HL-60 (cell line): ENCODE results near the gene SYK.

ENCODE experiments used
- DNase-seq, 2 experiments: peaks; one replicate each; pipeline ENCODE4 v3.0.0-alpha.2; 2010 to 2020; ENCODE audit warnings: low read depth in 1 of 2, low spot score in 1 of 2
- H3K27ac ChIP-seq: fragments of 250-450 bp; sonication (Bioruptor Pico); replicated peaks from 2 replicates; pipeline ENCODE4 v1.5.1; 2020; ENCODE audit warnings: mild to moderate bottlenecking, moderate library complexity
- H3K27me3 ChIP-seq: fragments of 250-450 bp; sonication (Bioruptor Pico); 2 replicates; pipeline ENCODE4 v1.5.1; 2021; ENCODE audit warnings: mild to moderate bottlenecking, moderate library complexity; ENCODE audit not compliant: insufficient read depth, poor library complexity, severe bottlenecking
- H3K4me3 ChIP-seq: replicated peaks from 2 replicates; pipeline ENCODE4 v1.5.1; 2011; ENCODE audit warnings: mild to moderate bottlenecking, control low read depth, low read length; ENCODE audit not compliant: insufficient read depth
- GABPA ChIP-seq: IDR thresholded peaks from 2 replicates; pipeline ENCODE4 v1.6.1; 2012; ENCODE audit warnings: low read depth
- POLR2AphosphoS5 ChIP-seq: IDR thresholded peaks from 2 replicates; pipeline ENCODE4 v1.6.1; 2012; ENCODE audit warnings: low read depth
- SPI1 ChIP-seq: IDR thresholded peaks from 2 replicates; pipeline ENCODE4 v1.6.1; 2012; ENCODE audit warnings: low read depth, mild to moderate bottlenecking, borderline replicate concordance
- TF ChIP-seq, protein P1 (sequence below): IDR thresholded peaks from one replicate; pipeline ENCODE4 v1.5.1; 2011; ENCODE audit warnings: low read length, control low read depth, inconsistent platforms; ENCODE audit not compliant: insufficient read depth
- TF ChIP-seq, protein P2 (sequence below): IDR thresholded peaks from 2 replicates; pipeline ENCODE4 v1.6.1; 2012; ENCODE audit warnings: low read depth; ENCODE audit not compliant: insufficient replicate concordance

Gene SYK

DNA sequence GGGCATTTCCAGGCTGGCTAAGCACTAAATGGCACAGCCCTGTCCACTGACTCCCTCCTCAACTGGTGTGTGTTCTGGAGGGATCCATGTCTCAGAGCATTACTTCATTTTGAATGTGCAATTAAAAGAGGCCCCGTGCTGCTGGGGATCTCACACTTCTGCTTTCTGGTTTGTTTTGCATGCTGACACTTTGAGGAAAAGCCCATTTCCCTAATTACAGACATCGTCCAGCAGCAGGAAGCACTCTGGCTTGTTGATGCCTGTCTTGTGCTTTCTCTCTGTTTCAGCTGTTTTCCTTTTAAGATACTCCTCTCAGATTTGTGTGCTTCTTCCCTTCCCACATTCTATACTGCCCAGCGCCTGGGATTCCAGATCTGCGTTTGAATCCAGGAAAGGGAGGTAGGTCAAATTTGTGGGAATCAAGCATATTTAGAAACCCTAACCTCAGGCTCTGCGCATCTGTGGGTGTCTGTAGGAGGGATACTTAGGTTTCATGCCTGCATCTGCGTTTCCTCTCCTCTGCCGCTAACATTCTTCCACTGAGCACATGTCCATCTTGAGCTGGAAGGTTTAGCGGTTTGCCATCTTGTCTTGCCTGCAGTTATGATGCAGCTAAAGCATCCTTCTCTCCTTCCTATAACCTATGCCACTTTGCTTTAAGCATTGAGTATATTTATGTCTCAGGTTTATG, 25.7 kb downstream of the SYK start:
- no peak overlapping the region for H3K4me3 ChIP-seq
- H3K27ac ChIP-seq: peak overlapping the region; percentile 39
- no peaks in the 10 kb centered on the region for H3K27me3 ChIP-seq
- peak in 1 of 2 experiments; percentile 87 for DNase-seq
- TF ChIP-seq GABPA (peak; percentile 41), POLR2AphosphoS5 (peak; percentile 66; the same call in 1 of the 2 replicates), SPI1 (peak; percentile 99)
- TF ChIP-seq, protein P1, sequence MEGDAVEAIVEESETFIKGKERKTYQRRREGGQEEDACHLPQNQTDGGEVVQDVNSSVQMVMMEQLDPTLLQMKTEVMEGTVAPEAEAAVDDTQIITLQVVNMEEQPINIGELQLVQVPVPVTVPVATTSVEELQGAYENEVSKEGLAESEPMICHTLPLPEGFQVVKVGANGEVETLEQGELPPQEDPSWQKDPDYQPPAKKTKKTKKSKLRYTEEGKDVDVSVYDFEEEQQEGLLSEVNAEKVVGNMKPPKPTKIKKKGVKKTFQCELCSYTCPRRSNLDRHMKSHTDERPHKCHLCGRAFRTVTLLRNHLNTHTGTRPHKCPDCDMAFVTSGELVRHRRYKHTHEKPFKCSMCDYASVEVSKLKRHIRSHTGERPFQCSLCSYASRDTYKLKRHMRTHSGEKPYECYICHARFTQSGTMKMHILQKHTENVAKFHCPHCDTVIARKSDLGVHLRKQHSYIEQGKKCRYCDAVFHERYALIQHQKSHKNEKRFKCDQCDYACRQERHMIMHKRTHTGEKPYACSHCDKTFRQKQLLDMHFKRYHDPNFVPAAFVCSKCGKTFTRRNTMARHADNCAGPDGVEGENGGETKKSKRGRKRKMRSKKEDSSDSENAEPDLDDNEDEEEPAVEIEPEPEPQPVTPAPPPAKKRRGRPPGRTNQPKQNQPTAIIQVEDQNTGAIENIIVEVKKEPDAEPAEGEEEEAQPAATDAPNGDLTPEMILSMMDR: no peak
- TF ChIP-seq, protein P2, sequence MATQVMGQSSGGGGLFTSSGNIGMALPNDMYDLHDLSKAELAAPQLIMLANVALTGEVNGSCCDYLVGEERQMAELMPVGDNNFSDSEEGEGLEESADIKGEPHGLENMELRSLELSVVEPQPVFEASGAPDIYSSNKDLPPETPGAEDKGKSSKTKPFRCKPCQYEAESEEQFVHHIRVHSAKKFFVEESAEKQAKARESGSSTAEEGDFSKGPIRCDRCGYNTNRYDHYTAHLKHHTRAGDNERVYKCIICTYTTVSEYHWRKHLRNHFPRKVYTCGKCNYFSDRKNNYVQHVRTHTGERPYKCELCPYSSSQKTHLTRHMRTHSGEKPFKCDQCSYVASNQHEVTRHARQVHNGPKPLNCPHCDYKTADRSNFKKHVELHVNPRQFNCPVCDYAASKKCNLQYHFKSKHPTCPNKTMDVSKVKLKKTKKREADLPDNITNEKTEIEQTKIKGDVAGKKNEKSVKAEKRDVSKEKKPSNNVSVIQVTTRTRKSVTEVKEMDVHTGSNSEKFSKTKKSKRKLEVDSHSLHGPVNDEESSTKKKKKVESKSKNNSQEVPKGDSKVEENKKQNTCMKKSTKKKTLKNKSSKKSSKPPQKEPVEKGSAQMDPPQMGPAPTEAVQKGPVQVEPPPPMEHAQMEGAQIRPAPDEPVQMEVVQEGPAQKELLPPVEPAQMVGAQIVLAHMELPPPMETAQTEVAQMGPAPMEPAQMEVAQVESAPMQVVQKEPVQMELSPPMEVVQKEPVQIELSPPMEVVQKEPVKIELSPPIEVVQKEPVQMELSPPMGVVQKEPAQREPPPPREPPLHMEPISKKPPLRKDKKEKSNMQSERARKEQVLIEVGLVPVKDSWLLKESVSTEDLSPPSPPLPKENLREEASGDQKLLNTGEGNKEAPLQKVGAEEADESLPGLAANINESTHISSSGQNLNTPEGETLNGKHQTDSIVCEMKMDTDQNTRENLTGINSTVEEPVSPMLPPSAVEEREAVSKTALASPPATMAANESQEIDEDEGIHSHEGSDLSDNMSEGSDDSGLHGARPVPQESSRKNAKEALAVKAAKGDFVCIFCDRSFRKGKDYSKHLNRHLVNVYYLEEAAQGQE: peak; percentile 46

DNA sequence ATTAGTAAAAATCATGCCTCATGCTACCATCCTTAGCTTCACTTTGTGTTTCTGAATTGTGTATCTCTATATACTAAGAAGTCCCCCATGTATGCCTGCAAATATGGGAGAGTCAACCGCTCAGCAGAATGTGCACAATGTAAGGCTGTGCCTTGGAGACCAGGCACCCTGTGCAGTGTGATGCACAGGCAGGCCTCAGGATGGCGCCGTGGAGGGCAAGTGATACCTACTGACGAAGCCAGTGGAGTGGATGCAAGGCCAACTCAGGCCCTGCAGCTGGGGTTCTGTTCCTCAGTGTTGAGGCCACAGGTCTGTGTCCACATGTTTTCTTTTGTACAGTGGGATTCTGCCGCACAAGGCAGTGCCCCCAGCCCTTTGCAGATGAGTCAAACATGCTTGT, 28.4 kb downstream of the SYK start:
- no peak for DNase-seq

DNA sequence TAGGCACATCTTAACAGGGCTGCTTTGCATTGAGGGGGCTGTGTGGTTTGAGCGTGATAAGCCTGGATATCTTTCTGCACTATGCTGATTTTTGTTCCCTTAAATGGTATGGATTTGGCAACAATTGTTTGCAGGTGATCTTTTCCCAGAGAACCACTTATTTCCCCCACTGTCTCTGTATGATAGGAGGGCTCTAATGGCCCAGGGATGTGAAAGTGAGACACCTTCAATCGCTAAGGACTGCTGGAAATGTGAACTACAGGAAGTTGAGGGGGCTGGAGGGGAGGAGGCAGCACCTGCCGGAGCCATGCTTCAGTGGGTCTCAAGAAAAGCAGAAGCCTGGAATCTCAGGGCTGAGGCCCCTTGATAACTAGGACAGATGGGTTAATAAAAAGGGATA, 29.4 kb downstream of the SYK start:
- DNase-seq: no peak
- Histone ChIP-seq H3K27me3 (no peaks in the 10 kb centered on the region), H3K27ac (no peak overlapping the region), H3K4me3 (no peak overlapping the region)
- TF ChIP-seq, protein P2: no peak
- TF ChIP-seq SPI1 (no peak), GABPA (no peak), POLR2AphosphoS5 (no peak)
- TF ChIP-seq, protein P1: no peak

More for the DNA sequence above, 28.4 kb downstream of the SYK start:
- TF ChIP-seq, protein P2: no peak
- TF ChIP-seq SPI1 (no peak), GABPA (no peak), POLR2AphosphoS5 (no peak)
- TF ChIP-seq, protein P1: no peak
- no peak overlapping the region for H3K4me3 ChIP-seq
- H3K27ac ChIP-seq: no peak overlapping the region
- H3K27me3 ChIP-seq: no peaks in the 10 kb centered on the region
